CD1c-positive myeloid dendritic cell (primary cell): Measurements from ENCODE around the gene PRSS48.
"Not testable (repeated sequence)": the region's sequence is repeated elsewhere in the genome, so short reads cannot be mapped to it uniquely, and the experiment has no call there.

ENCODE experiments used
- DNase-seq: peaks from one replicate; pipeline ENCODE4 v3.0.0-alpha.2; 2016; ENCODE audit errors: extremely low spot score

PRSS48 gene, protein sequence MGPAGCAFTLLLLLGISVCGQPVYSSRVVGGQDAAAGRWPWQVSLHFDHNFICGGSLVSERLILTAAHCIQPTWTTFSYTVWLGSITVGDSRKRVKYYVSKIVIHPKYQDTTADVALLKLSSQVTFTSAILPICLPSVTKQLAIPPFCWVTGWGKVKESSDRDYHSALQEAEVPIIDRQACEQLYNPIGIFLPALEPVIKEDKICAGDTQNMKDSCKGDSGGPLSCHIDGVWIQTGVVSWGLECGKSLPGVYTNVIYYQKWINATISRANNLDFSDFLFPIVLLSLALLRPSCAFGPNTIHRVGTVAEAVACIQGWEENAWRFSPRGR

DNA sequence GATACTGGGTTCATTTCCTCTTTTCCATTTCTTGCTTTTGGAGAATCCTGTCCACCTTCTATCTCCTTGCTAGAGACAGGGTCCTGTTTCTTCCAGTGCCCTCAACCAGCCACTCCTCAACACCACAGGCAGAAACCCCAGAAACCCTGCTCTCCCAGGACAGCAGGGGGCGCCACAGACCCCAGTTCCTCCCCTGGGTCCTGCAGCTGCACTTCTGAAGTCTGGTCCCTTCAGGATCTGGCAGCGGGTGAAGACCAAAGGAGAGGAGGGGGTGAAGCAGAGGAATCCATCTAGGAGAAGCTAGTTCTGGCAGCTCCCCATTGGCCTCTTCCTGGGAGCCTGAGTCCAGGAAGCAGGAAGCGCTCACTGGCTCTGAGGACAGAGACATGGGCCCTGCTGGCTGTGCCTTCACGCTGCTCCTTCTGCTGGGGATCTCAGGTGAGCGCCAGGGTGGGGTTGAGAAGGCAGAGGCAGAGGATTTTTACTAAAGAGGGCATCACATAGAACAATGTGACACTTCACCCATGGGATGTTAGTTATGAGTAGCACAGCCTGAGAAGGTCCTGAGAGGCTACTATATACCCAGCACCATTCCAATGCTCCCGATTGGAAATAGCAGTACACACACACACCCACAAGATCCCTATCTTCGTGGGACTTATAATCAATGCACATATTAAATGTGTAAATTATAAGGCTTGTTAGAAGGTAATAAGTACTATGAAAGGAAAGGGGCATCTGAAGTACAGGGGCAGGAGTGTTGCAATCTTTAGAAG is at the start of gene PRSS48:
Gene PRSS48, plus strand, starts transcription at position 375 of the 776 bp plus-strand sequence. Its CDS starts 12 bp downstream, at position 387.
- DNase-seq, result peak; percentile 32

- DNase-seq, result no peak
Observed at GRCh38 chr4:151227172-151227571, 49.8 kb upstream of the PRSS48 start.

DNA sequence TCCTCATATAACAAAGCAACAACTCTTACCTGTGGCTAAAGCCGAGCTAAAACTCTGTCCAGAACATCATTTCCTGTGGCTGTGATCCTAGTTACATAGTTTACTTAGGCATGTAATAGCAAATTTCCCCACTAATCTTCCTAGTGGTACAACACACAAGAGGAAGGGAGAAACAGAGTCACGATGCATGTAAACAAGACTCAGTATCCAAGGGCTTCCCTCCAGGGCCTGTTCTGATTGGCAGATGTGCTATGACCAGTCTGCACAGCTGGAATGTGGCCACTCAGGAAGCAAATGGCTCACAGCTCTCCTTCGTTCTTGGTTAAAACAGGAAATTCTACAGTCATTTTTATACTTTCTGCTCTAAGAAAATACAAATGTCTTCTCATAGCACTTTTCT is 49.2 kb upstream of the PRSS48 start:
- DNase-seq, result no peak

GRCh38 chr4:151228189-151229119 is 48.5 kb upstream of the PRSS48 start:
- no peak for DNase-seq

GRCh38 chr4:151231915-151232595 is 44.9 kb upstream of the PRSS48 start:
- DNase-seq, result no peak

DNA sequence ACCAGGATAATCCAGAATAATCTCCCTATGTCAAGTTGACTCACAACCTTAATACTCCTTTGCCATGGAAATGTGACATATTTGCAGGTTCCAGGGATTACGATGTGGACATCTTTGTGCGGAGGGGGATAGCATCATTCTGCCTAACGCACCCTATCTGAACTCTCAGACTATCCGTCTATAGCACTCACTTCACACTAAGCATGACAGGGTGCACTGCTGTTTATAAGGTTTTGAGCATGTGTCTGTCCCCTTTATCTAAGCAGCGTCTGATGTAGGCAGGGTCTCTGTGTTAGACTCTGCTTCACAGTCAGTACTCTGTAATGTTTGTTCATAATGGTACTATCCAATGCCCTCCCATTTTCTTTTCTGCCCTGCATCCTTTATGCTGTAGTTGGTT is 43.4 kb upstream of the PRSS48 start:
- DNase-seq, result no peak

DNA sequence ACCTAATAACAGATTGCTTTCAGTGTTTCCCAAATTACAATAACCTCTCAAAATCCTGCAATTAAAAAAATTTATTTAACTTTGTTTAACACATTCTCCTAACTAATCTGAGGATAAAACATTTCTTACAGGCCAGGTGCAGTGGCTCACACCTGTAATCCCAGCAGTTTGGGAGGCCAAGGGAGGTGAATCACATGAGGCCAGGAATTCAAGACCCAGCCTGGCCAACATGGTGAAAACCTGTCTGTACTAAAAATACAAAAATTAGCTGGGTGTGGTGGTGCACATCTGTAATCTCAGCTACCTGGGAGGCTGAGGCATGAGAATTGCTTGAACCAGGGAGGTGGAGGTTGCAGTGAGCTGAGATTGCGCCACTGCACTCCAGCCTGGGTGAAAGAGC is 41.6 kb upstream of the PRSS48 start:
- not testable (repeated sequence) for DNase-seq

DNA sequence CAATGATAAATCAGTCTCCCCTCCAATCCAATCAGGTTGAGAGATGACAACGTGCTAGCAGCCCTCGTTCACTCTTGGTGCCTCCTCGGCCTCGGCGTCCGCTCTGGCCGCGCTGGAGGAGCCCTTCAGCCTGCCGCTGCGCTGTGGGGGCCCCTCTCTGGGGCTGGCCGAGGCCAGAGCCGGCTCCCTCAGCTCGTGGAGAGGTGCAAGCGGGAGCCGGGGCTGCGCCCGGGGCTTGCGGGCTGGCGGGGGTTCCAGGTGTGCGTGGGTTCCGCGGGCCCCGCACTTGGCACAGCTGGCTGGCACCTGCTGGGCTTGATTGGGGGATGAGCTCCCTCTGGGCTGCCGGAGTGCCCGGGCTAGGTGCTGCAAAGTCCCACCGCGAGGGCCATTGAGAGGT is 40.9 kb upstream of the PRSS48 start:
- no peak for DNase-seq

DNA sequence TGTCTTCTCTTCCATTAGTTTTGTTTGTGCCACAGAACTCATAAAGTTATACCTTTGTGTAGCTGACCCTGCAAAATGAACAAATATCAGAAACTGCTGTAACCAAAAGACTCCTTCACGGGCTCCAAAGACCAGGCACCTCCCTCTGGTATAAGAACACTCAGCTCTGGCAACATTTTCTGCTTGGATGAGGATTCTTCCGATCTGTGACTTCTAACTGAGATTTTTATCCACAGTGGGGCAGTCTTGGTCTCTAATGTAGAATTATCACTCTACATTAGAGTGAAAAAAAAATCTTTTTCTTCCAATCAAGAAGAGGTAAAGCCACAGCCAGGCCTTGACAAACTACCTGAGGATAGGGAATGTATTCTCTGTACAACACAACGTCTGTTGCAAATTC is 38.5 kb upstream of the PRSS48 start:
- DNase-seq, result no peak

- no peak for DNase-seq
Observed at GRCh38 chr4:151239608-151240007, 37.4 kb upstream of the PRSS48 start.

GRCh38 chr4:151242305-151242704 is 34.7 kb upstream of the PRSS48 start:
- no peak for DNase-seq

DNA sequence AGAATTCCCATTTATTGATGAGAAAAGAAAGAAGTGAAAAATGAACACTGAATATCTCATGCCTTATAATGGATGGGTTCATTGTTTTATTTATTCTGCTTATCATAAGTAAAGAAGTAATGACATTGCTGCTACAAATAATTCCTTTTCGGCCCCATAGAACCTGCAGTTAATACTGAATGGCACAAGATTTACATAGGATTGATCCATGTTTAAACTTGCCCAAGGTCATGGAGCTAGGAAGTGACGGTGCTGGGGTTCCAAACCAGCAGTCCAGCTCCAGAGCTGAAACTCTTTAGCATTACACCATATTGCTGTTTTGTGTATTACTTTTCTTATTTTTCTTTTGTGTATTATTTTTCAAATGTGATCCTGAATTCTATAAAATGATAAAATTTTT is 30.2 kb upstream of the PRSS48 start:
- DNase-seq, result no peak

DNA sequence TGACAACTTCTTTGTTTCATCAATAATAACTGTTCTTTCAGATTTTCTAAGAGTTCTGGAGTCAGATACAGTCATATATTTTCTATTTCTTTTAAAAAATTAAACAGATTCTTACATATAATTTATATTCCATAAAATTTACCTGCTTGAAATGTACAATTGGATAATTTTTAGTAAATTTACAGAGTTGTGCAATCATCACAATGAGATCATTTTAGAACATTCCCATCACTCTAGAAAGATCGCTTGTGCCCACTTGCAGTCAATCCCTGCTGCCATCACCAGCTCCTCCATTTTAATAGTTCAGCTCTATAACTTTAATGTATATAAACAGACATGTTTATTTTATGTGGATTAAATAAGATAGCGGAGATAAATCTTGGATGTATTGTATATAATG is 29.6 kb upstream of the PRSS48 start:
- DNase-seq, result no peak

- DNase-seq, result no peak
Observed at GRCh38 chr4:151248519-151248918, 28.4 kb upstream of the PRSS48 start.

- DNase-seq, result no peak
Observed at GRCh38 chr4:151250706-151251105, 26.3 kb upstream of the PRSS48 start.

GRCh38 chr4:151251603-151252304 is 25.2 kb upstream of the PRSS48 start:
- DNase-seq, result no peak

DNA sequence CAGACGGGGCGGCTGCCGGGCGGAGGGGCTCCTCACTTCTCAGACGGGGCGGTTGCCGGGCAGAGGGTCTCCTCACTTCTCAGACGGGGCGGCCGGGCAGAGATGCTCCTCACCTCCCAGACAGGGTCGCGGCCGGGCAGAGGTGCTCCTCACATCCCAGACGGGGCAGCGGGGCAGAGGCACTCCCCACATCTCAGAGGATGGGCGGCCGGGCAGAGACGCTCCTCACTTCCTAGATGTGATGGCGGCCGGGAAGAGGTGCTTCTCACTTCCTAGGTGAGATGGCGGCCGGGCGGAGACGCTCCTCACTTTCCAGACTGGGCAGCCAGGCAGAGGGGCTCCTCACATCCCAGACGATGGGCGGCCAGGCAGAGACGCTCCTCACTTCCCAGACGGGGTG is 21.7 kb upstream of the PRSS48 start:
- not testable (repeated sequence) for DNase-seq

GRCh38 chr4:151255680-151256079 is 21.3 kb upstream of the PRSS48 start:
- DNase-seq, result not testable (repeated sequence)

- no peak for DNase-seq
Observed at GRCh38 chr4:151256134-151256533, 20.8 kb upstream of the PRSS48 start.

DNA sequence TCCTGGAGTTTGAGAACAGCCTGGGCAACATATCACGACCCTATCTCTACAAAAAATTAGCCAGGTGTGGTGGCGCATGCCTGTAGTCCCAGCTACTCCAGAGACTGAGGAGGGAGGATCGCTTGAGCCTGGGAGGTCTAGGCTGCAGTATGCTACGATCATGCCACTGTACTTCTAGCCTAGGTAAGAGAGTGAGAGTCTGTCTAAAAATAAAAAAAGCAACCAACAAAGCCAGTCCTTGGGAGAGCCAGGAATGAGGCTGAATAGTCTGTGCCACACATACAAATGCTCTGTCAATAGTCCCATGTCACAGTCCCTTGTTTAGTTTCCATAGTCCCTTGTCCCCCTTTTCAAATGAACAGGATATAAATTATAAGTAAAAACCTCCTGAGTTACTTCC is 19.3 kb upstream of the PRSS48 start:
- no peak for DNase-seq

- DNase-seq, result no peak
Observed at GRCh38 chr4:151259752-151260151, 17.2 kb upstream of the PRSS48 start.
